HG03097 (cell line): ENCODE measurements around the gene OR12D3.
"Not testable (repeated sequence)": the region's sequence is repeated elsewhere in the genome, so short reads cannot be mapped to it uniquely, and the experiment has no call there.

Source experiments
- ATAC-seq: cut with Tn5 transposase; IDR thresholded peaks from one replicate; pipeline ENCODE4 v1.9.1; 2021; ENCODE audit not compliant: unreplicated experiment, low FRiP score

Gene OR12D3, protein sequence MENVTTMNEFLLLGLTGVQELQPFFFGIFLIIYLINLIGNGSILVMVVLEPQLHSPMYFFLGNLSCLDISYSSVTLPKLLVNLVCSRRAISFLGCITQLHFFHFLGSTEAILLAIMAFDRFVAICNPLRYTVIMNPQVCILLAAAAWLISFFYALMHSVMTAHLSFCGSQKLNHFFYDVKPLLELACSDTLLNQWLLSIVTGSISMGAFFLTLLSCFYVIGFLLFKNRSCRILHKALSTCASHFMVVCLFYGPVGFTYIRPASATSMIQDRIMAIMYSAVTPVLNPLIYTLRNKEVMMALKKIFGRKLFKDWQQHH

DNA sequence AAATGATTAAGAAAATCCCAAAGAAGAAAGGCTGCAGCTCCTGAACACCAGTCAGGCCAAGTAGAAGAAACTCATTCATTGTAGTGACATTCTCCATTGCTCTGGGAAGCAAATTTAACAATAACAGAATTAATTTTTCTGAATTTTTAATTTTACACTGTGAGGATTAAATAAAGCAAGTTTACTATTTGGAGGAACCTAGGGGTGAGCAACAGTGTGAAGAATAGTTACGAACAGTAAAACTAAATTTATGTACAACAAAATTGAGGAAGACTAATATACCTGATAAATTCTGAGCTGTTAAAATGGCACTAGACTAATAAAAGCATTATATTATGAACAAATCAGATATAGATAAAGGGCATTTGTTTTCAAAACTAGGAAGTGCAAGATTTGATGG lies at the start of gene OR12D3:
Gene OR12D3 (minus strand): TSS at position 101 of the 400 bp plus-strand sequence. CDS start 4 bp downstream, at position 97.
- ATAC-seq = no peak

DNA sequence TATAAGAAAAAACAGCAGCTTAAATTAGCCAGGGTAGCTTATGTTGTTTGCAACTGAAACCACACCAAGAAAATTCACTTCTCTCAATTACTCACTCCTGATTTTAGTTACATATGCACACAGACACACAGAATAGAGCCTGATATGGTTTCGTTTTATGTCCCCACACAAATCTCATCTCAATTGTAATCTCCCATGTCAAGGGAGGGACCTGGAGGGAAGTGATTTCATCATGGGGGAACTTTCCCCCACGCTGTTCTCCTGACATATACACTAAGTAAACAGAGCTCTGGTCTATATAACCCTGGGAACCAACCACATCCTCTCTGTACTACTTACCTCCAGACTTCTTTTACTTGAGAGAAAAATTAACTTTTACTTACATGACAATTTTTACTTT lies 49.5 kb upstream of the OR12D3 start:
- ATAC-seq = no peak

DNA sequence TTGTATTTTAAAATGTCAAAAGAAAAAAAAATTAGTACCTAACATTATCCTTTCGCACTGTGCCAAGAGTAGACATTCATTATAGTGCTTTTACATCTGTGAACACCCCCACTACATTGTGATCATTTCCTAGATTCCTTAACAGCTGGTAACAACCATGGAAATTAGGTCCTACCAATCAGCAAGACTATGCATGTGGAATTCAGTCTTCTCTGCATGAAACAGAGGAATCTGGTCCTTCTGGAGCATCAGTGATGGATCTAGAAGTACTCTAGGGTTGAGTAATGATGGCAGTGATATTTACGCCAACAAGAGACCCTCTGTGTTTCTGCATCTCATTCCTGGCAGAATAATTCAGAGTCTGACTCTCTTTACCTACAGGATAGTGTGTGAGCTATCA lies 49.1 kb upstream of the OR12D3 start:
- ATAC-seq = no peak

DNA sequence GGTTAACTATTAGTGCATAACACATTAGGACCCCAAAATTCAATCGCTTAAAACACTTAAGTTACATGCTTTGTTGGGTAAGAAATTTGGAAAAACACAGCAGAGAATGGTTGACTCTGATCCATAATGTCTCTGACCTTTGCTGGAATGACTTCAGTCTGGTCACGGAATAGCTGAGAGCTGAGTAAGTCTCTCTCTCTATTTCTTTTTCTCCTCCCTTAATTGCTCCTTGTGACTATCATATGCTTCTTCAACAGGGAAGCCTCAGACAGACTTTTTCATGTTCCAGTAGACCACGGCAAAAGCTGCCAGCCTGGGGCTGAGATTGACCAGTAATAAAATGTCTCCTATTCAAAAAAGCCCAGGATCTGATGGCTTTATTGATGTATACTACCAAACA lies 44.4 kb upstream of the OR12D3 start:
- no peak for ATAC-seq

DNA sequence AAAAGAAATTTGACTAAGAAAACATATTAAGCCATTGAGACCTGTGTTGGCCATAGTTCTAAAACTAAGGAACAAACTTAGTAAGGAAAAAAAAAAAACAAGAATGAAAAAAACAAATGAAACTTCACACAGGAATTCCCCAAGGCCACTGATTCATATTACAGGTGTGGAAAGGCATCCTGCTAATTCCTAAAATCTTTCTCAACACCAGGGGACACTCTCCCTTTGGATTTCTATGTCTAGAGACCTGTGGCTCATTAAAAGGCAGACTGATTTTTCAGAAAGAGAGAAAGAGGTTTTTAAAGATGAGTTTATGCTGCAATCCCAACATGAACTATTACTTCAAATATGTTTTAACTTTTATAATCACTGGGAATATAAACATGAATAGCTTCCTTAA lies 39.5 kb upstream of the OR12D3 start, which contains the start of gene OR12D1:
Gene OR12D1 (plus strand): TSS at position 341 of the 400 bp plus-strand sequence.
- ATAC-seq = no peak

DNA sequence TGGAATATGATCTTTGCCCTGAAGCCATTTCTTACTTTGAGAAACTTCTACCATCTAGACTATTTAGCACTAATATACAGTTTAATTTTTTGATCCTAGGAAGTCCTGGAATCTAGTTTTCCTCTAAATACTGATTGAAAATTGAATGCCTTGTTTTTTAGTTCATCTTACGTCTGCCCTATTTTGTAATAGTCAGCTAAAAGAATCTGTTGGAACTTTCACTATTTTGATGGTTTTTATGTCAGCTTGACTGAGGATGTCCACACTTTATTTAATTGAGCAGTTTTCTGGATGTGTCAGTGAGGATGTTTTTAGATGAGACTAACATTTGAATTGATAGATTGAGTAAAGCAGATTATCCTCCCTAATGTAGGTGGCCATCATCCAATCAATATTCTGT lies 28.7 kb upstream of the OR12D3 start:
- no peak for ATAC-seq

DNA sequence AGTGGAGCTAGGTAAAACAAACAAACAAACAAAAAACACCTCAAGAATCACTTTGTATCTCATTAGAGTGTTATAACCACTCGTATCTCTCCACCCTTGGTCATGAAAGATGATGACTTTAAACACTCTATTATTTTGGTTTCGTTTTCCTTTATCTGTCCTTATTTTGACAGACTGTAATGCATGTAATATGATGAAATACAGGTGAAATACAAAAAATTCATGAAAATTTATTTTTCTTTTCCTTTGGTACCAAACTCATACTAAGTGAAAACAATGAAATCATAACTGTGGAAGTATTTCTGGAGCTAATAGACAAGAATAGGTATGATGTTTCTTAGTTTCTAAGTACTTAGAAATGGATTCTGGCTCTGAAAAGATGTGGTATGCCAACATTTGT lies 24.4 kb upstream of the OR12D3 start:
- ATAC-seq = no peak

DNA sequence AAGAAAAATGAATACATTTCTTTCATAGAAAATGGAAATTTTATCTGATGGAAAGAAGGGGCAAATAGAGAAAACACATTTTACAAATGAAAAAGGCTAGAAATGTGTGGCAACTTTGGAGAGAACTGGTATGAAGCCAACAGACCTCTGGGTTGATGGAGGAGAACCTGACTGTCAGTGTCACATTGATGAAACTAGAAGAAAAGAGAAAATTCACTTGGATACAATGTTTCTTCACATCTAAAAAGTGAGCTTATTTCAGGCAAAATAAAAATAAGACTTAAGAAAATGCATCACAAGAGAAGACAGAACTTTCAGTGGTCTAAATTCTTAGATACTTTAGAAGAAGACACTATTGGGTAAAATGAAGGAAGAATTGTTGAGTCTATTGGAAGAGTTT lies 20.2 kb upstream of the OR12D3 start, which contains the start of gene OR12D2:
Gene OR12D2 (plus strand): TSS at position 301 of the 400 bp plus-strand sequence. CDS start 1,069 bp downstream, outside the sequence.
- ATAC-seq = no peak

DNA sequence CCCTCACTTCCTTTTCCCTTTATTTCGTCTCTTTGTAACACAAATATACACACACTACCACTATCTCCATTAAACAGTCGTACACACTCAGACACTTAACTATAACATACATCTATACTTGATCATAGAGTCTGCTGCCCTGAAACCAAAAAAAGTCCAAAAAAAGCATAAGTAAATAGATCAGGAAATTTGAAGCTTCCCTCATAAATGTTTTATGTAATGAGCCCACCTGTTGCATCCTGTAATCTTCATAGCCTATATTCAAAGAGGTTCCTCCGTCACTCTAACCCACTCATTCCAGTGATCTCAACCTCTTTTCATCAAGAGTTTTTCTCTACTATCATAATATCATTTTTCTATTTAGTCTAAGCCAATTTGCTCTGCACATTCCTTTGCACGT lies 13.4 kb upstream of the OR12D3 start:
- no peak for ATAC-seq

DNA sequence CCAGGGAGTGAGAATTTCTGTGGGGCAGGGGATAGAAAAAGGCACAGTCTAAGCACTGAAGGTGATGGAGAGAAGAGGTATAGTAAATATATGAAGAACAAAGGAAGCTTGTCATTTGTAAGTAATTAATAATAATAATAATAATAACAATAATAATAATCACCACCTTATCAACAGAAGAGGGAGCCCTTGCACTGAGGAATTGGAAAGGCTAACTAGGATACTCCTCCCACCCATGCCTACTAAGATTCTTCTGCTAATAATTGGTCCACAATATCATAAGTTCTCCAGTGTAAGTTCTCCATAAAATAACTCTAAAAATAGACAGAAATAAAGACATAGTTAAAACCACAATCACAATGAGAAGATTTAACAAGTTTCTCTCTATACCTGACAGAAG lies 912 bp upstream of the OR12D3 start:
- ATAC-seq = no peak

DNA sequence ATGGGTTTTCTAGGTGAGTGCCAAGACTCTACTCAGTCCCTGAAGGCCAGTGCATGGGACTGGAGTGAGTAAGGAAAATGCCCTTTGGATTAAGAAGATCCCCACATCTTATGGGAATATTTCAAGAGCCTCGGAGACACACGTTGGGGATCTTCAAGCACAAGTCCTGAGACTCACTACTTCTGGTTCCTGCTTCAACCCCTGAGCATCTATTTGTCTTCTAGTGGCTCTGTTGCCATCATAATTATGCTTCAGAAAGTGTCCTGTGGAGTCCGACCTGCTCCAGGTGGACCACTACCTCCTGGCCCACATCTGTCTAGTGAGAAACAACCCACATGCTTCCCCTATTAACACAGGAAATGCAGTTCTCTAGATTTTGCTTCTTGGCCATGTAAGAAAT lies 6.3 kb downstream of the OR12D3 start, which contains the start of gene OR5V1:
Gene OR5V1 (minus strand): TSS at position 101 of the 400 bp plus-strand sequence. CDS start 12,670 bp downstream, outside the sequence.
- ATAC-seq = no peak

DNA sequence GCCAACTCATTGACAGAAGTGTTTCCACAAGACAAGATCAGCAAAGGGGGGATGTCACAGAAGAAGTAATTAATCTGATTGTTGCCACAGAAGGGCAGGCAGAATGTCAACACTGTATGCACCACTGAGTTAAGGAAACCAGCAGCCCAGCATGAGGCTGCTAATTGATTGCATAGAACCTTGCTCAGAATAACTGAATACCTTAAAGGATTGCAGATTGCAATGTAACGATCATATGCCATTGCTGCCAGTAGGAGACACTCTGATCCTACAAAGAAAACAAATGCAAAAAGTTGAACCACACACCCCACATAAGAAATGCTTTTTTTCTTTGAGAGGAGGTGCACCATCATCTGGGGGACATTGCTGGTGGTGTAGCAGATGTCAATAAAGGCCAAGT lies 19.5 kb downstream of the OR12D3 start:
- no peak for ATAC-seq

DNA sequence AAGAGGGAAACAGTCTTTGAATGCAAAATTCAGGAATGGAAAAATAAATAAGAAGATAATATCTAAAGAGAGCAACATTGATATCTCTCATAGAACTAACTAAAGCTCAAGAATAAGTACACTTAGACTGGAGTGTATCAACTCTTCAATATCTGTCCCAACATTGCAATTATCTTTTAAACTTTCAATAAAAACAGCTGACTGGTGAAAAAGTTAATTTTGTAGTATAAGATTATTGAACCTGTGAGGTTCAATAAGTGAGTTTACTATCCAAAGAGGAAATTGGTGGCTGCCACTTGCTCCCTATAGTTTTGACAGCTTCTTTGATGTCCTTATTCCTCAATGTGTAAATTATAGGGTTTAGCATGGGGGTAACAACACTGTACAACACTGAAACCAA lies 20.1 kb downstream of the OR12D3 start:
- no peak for ATAC-seq

DNA sequence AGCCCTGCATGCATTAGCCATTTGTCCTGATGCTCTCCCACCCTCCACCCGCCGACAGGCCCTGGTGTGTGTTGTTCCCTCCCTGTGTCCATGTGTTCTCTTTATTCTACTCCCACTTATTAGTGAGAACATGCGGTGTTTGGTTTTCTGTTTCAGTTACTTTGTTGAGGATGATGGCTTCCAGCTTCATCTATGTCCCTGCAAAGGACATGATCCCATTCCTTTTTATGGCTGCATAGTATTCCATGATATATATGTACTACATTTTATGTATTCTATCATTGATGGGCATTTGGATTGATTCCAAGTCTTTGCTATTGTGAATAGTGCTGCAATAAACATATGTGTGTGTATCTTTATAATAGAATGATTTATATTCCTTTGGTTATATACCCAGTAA lies 25.7 kb downstream of the OR12D3 start:
- not testable (repeated sequence) for ATAC-seq

DNA sequence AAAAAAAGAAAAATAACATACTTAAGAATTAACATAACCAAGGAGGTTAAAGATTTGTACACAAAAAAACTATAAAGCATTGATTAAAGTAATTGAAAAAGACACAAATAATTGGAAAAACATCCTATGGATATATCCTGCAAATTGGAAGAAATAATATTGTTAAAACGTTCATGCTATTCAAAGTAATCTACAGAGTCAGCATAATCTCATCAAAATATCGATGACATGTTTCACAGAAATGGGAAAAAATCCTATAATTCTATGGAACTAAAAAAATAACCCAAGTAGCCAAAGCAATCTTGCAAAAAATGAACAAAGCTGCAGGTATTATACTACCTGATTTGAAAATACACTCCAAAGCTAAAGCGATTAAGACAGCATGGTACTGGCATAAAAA lies 29.7 kb downstream of the OR12D3 start:
- ATAC-seq = no peak

DNA sequence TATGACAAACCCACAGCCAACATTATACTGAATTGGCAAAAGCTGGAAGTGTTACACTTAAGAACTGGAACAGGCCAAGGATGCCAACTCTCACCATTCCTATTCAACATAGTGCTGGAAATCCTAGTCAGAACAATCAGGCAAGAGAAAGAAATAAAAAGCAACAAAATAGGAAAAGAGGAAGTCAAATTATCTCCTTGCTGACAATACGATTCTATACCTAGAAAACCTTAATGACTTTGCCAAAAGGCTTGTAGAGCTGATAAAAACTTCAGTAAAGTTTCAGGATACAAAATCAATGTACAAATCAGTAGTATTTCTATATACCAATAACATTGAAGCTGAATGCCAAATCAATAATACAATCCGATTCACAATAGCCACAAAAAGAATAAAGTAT lies 38.8 kb downstream of the OR12D3 start:
- ATAC-seq = no peak

DNA sequence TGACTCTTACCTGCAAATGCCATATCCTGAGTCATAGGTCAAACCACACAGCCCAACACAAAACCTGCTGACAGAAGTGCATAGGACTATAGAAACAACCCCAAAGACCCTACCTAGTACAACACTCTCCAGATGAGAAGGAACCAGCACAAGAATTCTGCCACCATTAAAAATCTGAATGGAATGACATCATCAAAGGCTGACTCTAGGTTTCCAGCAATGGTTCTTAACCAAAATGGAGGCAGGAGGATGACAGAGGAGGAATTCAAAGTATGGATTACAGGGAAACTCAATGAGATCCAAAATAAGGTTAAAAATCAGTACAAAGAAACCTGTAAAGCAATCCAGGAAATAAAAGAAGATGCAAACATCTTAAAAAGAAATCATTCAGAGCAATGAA lies 42.4 kb downstream of the OR12D3 start:
- ATAC-seq = no peak

DNA sequence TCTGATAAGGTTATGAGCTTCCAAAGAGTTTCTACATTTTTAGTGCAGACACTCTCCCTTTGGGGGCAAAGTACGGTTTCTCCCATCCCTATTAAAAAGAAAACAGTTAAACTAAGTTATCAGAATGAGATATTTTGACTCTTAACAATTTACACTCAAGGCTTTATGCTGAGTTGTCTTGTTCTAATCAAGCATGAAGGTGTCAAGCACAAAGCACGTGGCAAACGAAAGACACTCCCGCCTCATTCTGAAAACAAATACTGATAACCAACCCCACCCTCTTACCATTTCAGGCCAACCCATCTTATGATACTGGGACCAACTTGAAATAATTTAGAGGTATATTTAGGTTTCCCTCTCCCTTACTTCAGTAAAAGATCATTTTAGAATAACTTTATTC lies 49.3 kb downstream of the OR12D3 start:
- ATAC-seq = no peak
